Esophagus muscularis mucosa (tissue), 4 donors: ENCODE results near the gene MYO15B. TPM values are rescaled to one million over a fixed set of nuclear protein-coding genes. Genes with fewer than 3 reads are reported as not detected.

Experiments used
- DNase-seq: peaks from one replicate; pipeline ENCODE4 v3.0.0-alpha.2; 2017; ENCODE audit errors: extremely low spot score
- H3K27ac ChIP-seq, 4 donors: fragments of 200-600 bp; sonication (generic); replicated peaks in 1 of 4; 1 replicate in 3 of 4; 2 replicates in 1 of 4; pipeline ENCODE4 v1.5.1; 2016 to 2019; ENCODE audit warnings: mild to moderate bottlenecking in 1 of 4
- H3K27me3 ChIP-seq, 4 donors: fragments of 200-600 bp; sonication (generic); one replicate each; pipeline versions ENCODE4 v1.5.1 to v1.6.0; 2016 to 2019
- H3K36me3 ChIP-seq, 4 donors: fragments of 200-600 bp; sonication (generic); one replicate each; pipeline ENCODE4 v1.5.1; 2016 to 2019
- H3K4me1 ChIP-seq, 4 donors: fragments of 200-600 bp; sonication (generic); one replicate each; pipeline ENCODE4 v1.5.1; 2016 to 2019
- H3K4me3 ChIP-seq, 4 donors: fragments of 200-600 bp; sonication (generic); 1 replicate in 2 of 4; 2 replicates in 2 of 4; pipeline ENCODE4 v1.5.1; 2016 to 2019; ENCODE audit warnings: mild to moderate bottlenecking in 4 of 4, moderate library complexity in 1 of 4
- H3K9me3 ChIP-seq, 4 donors: fragments of 200-600 bp; sonication (generic); 1 replicate in 3 of 4; 2 replicates in 1 of 4; pipeline ENCODE4 v1.5.1; 2016 to 2019
- CTCF ChIP-seq, 3 experiments: fragments of 200-600 bp in 2 of 3; fragments of 450-650 bp in 1 of 3; sonication (generic) in 2 of 3; IDR thresholded peaks; one replicate each; pipeline ENCODE4 v1.5.1; 2017 to 2019; ENCODE audit warnings: antibody characterized with exemption in 3 of 3, mild to moderate bottlenecking in 2 of 3, moderate library complexity in 1 of 3
- EP300 ChIP-seq: sonication (generic); formaldehyde crosslinking; IDR thresholded peaks from one replicate; pipeline ENCODE4 v1.6.1; 2017; ENCODE audit warnings: antibody characterized with exemption
- POLR2A ChIP-seq: fragments of 450-650 bp; IDR thresholded peaks from one replicate; pipeline ENCODE4 v1.6.1; 2017; ENCODE audit warnings: antibody characterized with exemption, moderate library complexity, mild to moderate bottlenecking, low read depth
- POLR2AphosphoS5 ChIP-seq, 2 donors: sonication (generic); formaldehyde crosslinking; IDR thresholded peaks; one replicate each; pipeline ENCODE4 v1.6.1; 2017; ENCODE audit warnings: antibody characterized with exemption in 2 of 2
- WGBS: methylation state at CpG from one replicate; pipeline ENCODE4 v1.1.5; 2018; 5-methylcytosine and 5-hydroxymethylcytosine counted together
- intact Hi-C: fragments of 100-400 bp; cut with DNase I; formaldehyde crosslinking; loops from one replicate; pipeline ENCODE4 v1.15.1; 2023
- total RNA-seq, 4 donors: library from RNA; depleted of rRNA; stranded (reverse); fragments of >200 nt; gene quantifications; one replicate each; pipeline versions ENCODE4 v1.1.0 to v1.2.1, GENCODE V29; 2016

Gene MYO15B
- total RNA-seq, 4 donors from 2014 or later, result 34.5 to 61.9 (median 43.4) TPM

- Histone ChIP-seq H3K4me1 (peaks cover 0 to 6% (median 3%) of the 10 kb centered on the region in 4 donors), H3K9me3 (no peaks in the 10 kb centered on the region), H3K27ac (no peak overlapping the region), H3K4me3 (no peak overlapping the region), H3K27me3 (no peaks in the 10 kb centered on the region), H3K36me3 (peaks cover 0 to 13% (median 10%) of the 10 kb centered on the region in 4 donors)
- TF ChIP-seq CTCF (IDR thresholded peaks at IDR 0.05), result no peak
- TF ChIP-seq POLR2AphosphoS5 (IDR thresholded peaks at IDR 0.05), result no peak
- TF ChIP-seq POLR2A, result no peak
- TF ChIP-seq EP300, result no peak
- 92% methylated on average over 19 of the region's 38 CpGs for WGBS
- intact Hi-C loops, result no loop called here
- no peak for DNase-seq
Measured at GRCh38 chr17:75558666-75559530, 28.7 kb upstream of the MYO15B start.

- TF ChIP-seq CTCF (IDR thresholded peaks at IDR 0.05) (no peak), POLR2AphosphoS5 (IDR thresholded peaks at IDR 0.05) (no peak), POLR2A (no peak), EP300 (no peak)
- Histone ChIP-seq H3K27me3 (no peaks in the 10 kb centered on the region), H3K36me3 (peaks cover 0 to 20% (median 11%) of the 10 kb centered on the region in 4 donors), H3K4me3 (no peak overlapping the region), H3K4me1 (peaks cover 0 to 6% (median 3%) of the 10 kb centered on the region in 4 donors), H3K27ac (no peak overlapping the region), H3K9me3 (no peaks in the 10 kb centered on the region)
- no peak for DNase-seq
- intact Hi-C loops, result no loop called here
- 94% methylated on average over 5 of the region's 9 CpGs for WGBS
Measured at GRCh38 chr17:75559958-75560533, 27.6 kb upstream of the MYO15B start.

GRCh38 chr17:75561927-75562603, 25.5 kb upstream of the MYO15B start:
- Histone ChIP-seq H3K4me1 (peaks cover 0 to 5% (median 2%) of the 10 kb centered on the region in 4 donors), H3K36me3 (peaks cover 0 to 20% (median 11%) of the 10 kb centered on the region in 4 donors), H3K9me3 (no peaks in the 10 kb centered on the region), H3K27me3 (no peaks in the 10 kb centered on the region), H3K27ac (no peak overlapping the region), H3K4me3 (no peak overlapping the region)
- DNase-seq, result no peak
- 85% methylated on average over 5 of the region's 5 CpGs for WGBS
- intact Hi-C loops, result no loop called here
- no peak for TF ChIP-seq EP300
- no peak for TF ChIP-seq CTCF (IDR thresholded peaks at IDR 0.05)
- no peak for TF ChIP-seq POLR2A
- no peak for TF ChIP-seq POLR2AphosphoS5 (IDR thresholded peaks at IDR 0.05)

GRCh38 chr17:75563063-75563758, 24.4 kb upstream of the MYO15B start:
- no peak overlapping the region for H3K27ac ChIP-seq
- H3K9me3 ChIP-seq, result no peaks in the 10 kb centered on the region
- H3K4me3 ChIP-seq, result no peak overlapping the region
- H3K36me3 ChIP-seq, result peaks cover 0 to 20% (median 11%) of the 10 kb centered on the region in 4 donors
- TF ChIP-seq CTCF (IDR thresholded peaks at IDR 0.05), result no peak
- DNase-seq, result no peak
- H3K4me1 ChIP-seq, result no peaks in the 10 kb centered on the region
- no peaks in the 10 kb centered on the region for H3K27me3 ChIP-seq
- intact Hi-C loops, result no loop called here
- WGBS, result 96% methylated on average over 13 of the region's 28 CpGs
